ENCODE measurements around the gene AQP12B.

GRCh38 chr2:240685771-240686371 lies 3.2 kb upstream of the AQP12B start:
- TF ChIP-seq CTCF (IDR thresholded peaks at IDR 0.05; ENCODE audit: low read depth, low read length) (no peak), EZH2phosphoT487 (IDR thresholded peaks at IDR 0.05; ENCODE audit: low read depth) (no peak)

Measured in OCI-LY3 (cell line).